HCT116 (cell line): ENCODE measurements around the gene MPEG1.

Source experiments
- CTCF ChIP-seq, 3 experiments: fragments of 200-600 bp in 1 of 3; sonication (generic) in 1 of 3; IDR thresholded peaks in 2 of 3; conservative IDR thresholded peaks in 1 of 3; 2 replicates each; pipeline ENCODE4 v1.5.1; 2012 to 2017; ENCODE audit warnings: low read depth in 2 of 3, low read length in 2 of 3, antibody characterized with exemption in 1 of 3, borderline replicate concordance in 1 of 3, control low read depth in 1 of 3, mild to moderate bottlenecking in 1 of 3, mixed read lengths in 1 of 3, mixed run types in 1 of 3, moderate library complexity in 1 of 3; ENCODE audit not compliant: insufficient read depth in 1 of 3
- JUND ChIP-seq: IDR thresholded peaks from 2 replicates; pipeline ENCODE4 v1.6.1; 2012
- POLR2A ChIP-seq: IDR thresholded peaks from 2 replicates; pipeline ENCODE4 v1.7.0; 2011; ENCODE audit warnings: borderline replicate concordance; ENCODE audit not compliant: insufficient read depth, insufficient read length; ENCODE audit errors: extremely low read depth
- POLR2AphosphoS5 ChIP-seq: IDR thresholded peaks from 2 replicates; pipeline ENCODE4 v1.6.1; 2011; ENCODE audit warnings: mild to moderate bottlenecking, low read depth, low read length, moderate library complexity
- ZNF274 ChIP-seq: fragments of 200-500 bp; sonication (Bioruptor generic); IDR thresholded peaks from 2 replicates; pipeline ENCODE4 v1.6.1; 2014; ENCODE audit warnings: mild to moderate bottlenecking, low read depth, low read length, inconsistent platforms

- no peak for TF ChIP-seq POLR2AphosphoS5
- no peak for TF ChIP-seq JUND
- no peak for TF ChIP-seq POLR2A
- TF ChIP-seq CTCF (IDR thresholded peaks at IDR 0.05 in 2 of 3, conservative IDR thresholded peaks at IDR 0.05 in 1 of 3; ENCODE audit: borderline replicate concordance in 1 of 3, insufficient read depth in 1 of 3, low read depth in 2 of 3, low read length in 2 of 3): no peak
- TF ChIP-seq ZNF274: no peak
Measured at GRCh38 chr11:59191095-59191494, 21.6 kb downstream of the MPEG1 start.
